Neural cell (in vitro differentiated cells): Measurements from ENCODE around the gene KRTAP4-11.

Experiments
- CTCF ChIP-seq: fragments of 450-650 bp; IDR thresholded peaks from 2 replicates; pipeline ENCODE4 v1.5.1; 2014; ENCODE audit warnings: antibody characterized with exemption, mild to moderate bottlenecking, moderate library complexity; ENCODE audit not compliant: poor library complexity, severe bottlenecking
- EP300 ChIP-seq: fragments of 450-650 bp; conservative IDR thresholded peaks from 2 replicates; pipeline ENCODE4 v1.6.1; 2014; ENCODE audit warnings: antibody characterized with exemption, mild to moderate bottlenecking, moderate library complexity; ENCODE audit not compliant: poor library complexity, severe bottlenecking
- EZH2 ChIP-seq: fragments of 200-600, 300-800 bp; shearing (Covaris generic), sonication (generic); IDR thresholded peaks from 2 replicates; pipeline ENCODE4 v1.6.1; 2014; ENCODE audit warnings: antibody characterized with exemption, low read length, borderline replicate concordance, mild to moderate bottlenecking; ENCODE audit not compliant: insufficient read depth, poor library complexity, severe bottlenecking
- POLR2AphosphoS5 ChIP-seq: IDR thresholded peaks from 2 replicates; pipeline ENCODE4 v1.6.1; 2012
- TAF1 ChIP-seq: IDR thresholded peaks from 2 replicates; pipeline ENCODE4 v1.6.1; 2012; ENCODE audit warnings: low read depth

DNA sequence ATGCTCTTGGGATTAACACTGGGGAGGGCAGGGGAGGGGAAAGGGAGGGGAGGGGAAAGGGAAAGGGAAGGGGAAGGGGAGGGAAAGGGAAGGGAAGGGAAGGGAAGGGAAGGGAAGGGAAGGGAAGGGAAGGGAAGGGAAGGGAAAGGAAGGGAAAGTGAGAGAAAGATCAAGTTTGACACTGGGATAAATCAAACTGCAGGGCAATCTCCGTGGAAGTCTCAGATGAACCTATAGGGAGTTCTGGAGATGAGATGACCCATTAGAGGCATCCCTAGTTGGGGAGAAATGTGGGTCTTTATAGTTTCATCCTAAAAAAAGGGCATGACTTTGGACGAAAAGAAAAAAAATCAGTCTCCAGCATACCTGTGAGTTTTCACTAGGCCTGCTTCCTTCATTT is 3.6 kb upstream of the KRTAP4-11 start:
- TF ChIP-seq POLR2AphosphoS5 = no peak
- no peak for TF ChIP-seq CTCF
- TF ChIP-seq EP300 = no peak
- TF ChIP-seq EZH2 = no peak
- no peak for TF ChIP-seq TAF1
